Measurements from ENCODE around the gene HACL1.

DNA sequence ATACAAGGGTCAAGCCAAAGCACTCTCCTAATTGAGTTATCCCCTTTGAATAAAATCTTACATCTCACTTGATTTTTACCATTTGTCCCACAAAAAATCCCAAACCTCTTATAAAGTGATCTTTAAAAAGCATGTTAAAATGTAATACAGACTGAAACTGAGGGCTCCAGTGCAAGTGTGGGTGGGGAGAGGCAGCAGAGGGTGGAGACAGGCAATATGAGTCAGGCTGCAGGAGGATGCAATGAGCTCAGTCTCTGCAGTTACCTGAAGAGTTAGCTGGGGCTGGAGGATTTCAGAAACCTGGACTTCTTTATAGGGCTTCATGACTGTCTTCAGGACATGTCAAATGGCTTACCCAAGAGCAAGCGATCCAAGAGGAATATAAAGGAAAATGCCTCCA is 65.6 kb downstream of the HACL1 start:
- TF ChIP-seq, protein P1, sequence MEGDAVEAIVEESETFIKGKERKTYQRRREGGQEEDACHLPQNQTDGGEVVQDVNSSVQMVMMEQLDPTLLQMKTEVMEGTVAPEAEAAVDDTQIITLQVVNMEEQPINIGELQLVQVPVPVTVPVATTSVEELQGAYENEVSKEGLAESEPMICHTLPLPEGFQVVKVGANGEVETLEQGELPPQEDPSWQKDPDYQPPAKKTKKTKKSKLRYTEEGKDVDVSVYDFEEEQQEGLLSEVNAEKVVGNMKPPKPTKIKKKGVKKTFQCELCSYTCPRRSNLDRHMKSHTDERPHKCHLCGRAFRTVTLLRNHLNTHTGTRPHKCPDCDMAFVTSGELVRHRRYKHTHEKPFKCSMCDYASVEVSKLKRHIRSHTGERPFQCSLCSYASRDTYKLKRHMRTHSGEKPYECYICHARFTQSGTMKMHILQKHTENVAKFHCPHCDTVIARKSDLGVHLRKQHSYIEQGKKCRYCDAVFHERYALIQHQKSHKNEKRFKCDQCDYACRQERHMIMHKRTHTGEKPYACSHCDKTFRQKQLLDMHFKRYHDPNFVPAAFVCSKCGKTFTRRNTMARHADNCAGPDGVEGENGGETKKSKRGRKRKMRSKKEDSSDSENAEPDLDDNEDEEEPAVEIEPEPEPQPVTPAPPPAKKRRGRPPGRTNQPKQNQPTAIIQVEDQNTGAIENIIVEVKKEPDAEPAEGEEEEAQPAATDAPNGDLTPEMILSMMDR (IDR thresholded peaks at IDR 0.05), result no peak
- TF ChIP-seq EZH2 (IDR thresholded peaks at IDR 0.05; ENCODE audit: borderline replicate concordance, insufficient read depth, low read depth, low read length, poor library complexity, severe bottlenecking), result no peak

Data from B cell (primary cell).